Middle frontal gyrus (tissue), 1 donor: Measurements from ENCODE around the gene PRKAR1A.
"Not testable (repeated sequence)": the region's sequence is repeated elsewhere in the genome, so short reads cannot be mapped to it uniquely, and the experiment has no call there.

Source experiments
- DNase-seq: peaks from one replicate; pipeline ENCODE4 v3.0.0-alpha.2; 2015; ENCODE audit warnings: low spot score; ENCODE audit errors: extremely low spot score

The PRKAR1A gene

GRCh38 chr17:68511254-68511670, 968 bp upstream of the PRKAR1A start:
- no peak for DNase-seq

GRCh38 chr17:68511671-68512246, 471 bp upstream of the PRKAR1A start:
- DNase-seq, result peak; percentile 59

- DNase-seq, result no peak
Measured at GRCh38 chr17:68512960-68513474, 787 bp downstream of the PRKAR1A start.

GRCh38 chr17:68513932-68514331, 1.7 kb downstream of the PRKAR1A start:
- DNase-seq, result no peak

- DNase-seq, result no peak
Measured at GRCh38 chr17:68514831-68515635, 2.8 kb downstream of the PRKAR1A start.

GRCh38 chr17:68516732-68517131, 4.5 kb downstream of the PRKAR1A start:
- no peak for DNase-seq

GRCh38 chr17:68517605-68518004, 5.4 kb downstream of the PRKAR1A start:
- DNase-seq, result not testable (repeated sequence)

- DNase-seq, result no peak
Measured at GRCh38 chr17:68518063-68518815, 6.0 kb downstream of the PRKAR1A start.

GRCh38 chr17:68519051-68519450, 6.8 kb downstream of the PRKAR1A start:
- DNase-seq, result not testable (repeated sequence)

- no peak for DNase-seq
Measured at GRCh38 chr17:68519911-68520310, 7.7 kb downstream of the PRKAR1A start.

- DNase-seq, result no peak
Measured at GRCh38 chr17:68522266-68522665, 10.0 kb downstream of the PRKAR1A start.

- no peak for DNase-seq
Measured at GRCh38 chr17:68526548-68526947, 14.3 kb downstream of the PRKAR1A start.

GRCh38 chr17:68527314-68527713, 15.1 kb downstream of the PRKAR1A start:
- DNase-seq, result no peak

GRCh38 chr17:68531252-68531651, 19.0 kb downstream of the PRKAR1A start:
- no peak for DNase-seq

GRCh38 chr17:68532826-68533225, 20.6 kb downstream of the PRKAR1A start:
- no peak for DNase-seq

- no peak for DNase-seq
Measured at GRCh38 chr17:68533887-68534694, 21.9 kb downstream of the PRKAR1A start.

GRCh38 chr17:68534695-68535088, 22.5 kb downstream of the PRKAR1A start:
- no peak for DNase-seq

GRCh38 chr17:68535922-68536321, 23.7 kb downstream of the PRKAR1A start:
- no peak for DNase-seq

GRCh38 chr17:68539548-68540467, 27.6 kb downstream of the PRKAR1A start:
- no peak for DNase-seq

- DNase-seq, result no peak
Measured at GRCh38 chr17:68540981-68541380, 28.8 kb downstream of the PRKAR1A start.
